ENCODE measurements around the gene VAV3.

VAV3 gene

GRCh38 chr1:107991371-107992066, 26.5 kb upstream of the VAV3 start:
- H3K36me3 ChIP-seq (ENCODE audit: control insufficient read depth, low read length) = no peaks in the 10 kb centered on the region
- H3K9me3 ChIP-seq (ENCODE audit: control insufficient read depth, insufficient read depth, low read length) = no peaks in the 10 kb centered on the region
- no peaks in the 10 kb centered on the region for H3K27me3 ChIP-seq (ENCODE audit: control insufficient read depth, low read length)
- no peak overlapping the region for H3K4me2 ChIP-seq (ENCODE audit: low read length)
- no peaks in the 10 kb centered on the region for H3K79me2 ChIP-seq (ENCODE audit: control insufficient read depth, low read length)
- H3F3A ChIP-seq (ENCODE audit: control insufficient read depth, insufficient read depth) = no peaks in the 10 kb centered on the region
- H4K20me1 ChIP-seq (ENCODE audit: control insufficient read depth, insufficient read depth, low read depth, low read length) = no peaks in the 10 kb centered on the region
- no peak for TF ChIP-seq CTCF (IDR thresholded peaks at IDR 0.05; ENCODE audit: low read depth, low read length, poor library complexity, severe bottlenecking)
- no peak for TF ChIP-seq EZH2phosphoT487 (IDR thresholded peaks at IDR 0.05; ENCODE audit: borderline replicate concordance, low read length)
- H3K4me1 ChIP-seq (ENCODE audit: control insufficient read depth, low read length) = no peaks in the 10 kb centered on the region
- no peaks in the 10 kb centered on the region for H3K9me2 ChIP-seq (replicated peaks; ENCODE audit: control insufficient read depth, low read length)
- H3K4me3 ChIP-seq (ENCODE audit: low read length) = no peak overlapping the region
- H3K27ac ChIP-seq (ENCODE audit: low read depth, low read length) = no peak overlapping the region

GRCh38 chr1:107990606-107991005, 25.6 kb upstream of the VAV3 start:
- no peaks in the 10 kb centered on the region for H3F3A ChIP-seq (ENCODE audit: control insufficient read depth, insufficient read depth)
- no peaks in the 10 kb centered on the region for H4K20me1 ChIP-seq (ENCODE audit: control insufficient read depth, insufficient read depth, low read depth, low read length)
- H3K27me3 ChIP-seq (ENCODE audit: control insufficient read depth, low read length) = no peaks in the 10 kb centered on the region
- H3K27ac ChIP-seq (ENCODE audit: low read depth, low read length) = no peak overlapping the region
- no peak for TF ChIP-seq CTCF (IDR thresholded peaks at IDR 0.05; ENCODE audit: low read depth, low read length, poor library complexity, severe bottlenecking)
- no peak for TF ChIP-seq EZH2phosphoT487 (IDR thresholded peaks at IDR 0.05; ENCODE audit: borderline replicate concordance, low read length)
- no peaks in the 10 kb centered on the region for H3K4me1 ChIP-seq (ENCODE audit: control insufficient read depth, low read length)
- H3K4me3 ChIP-seq (ENCODE audit: low read length) = no peak overlapping the region
- H3K9me3 ChIP-seq (ENCODE audit: control insufficient read depth, insufficient read depth, low read length) = no peaks in the 10 kb centered on the region
- no peak overlapping the region for H3K4me2 ChIP-seq (ENCODE audit: low read length)
- no peaks in the 10 kb centered on the region for H3K79me2 ChIP-seq (ENCODE audit: control insufficient read depth, low read length)
- no peaks in the 10 kb centered on the region for H3K9me2 ChIP-seq (replicated peaks; ENCODE audit: control insufficient read depth, low read length)
- H3K36me3 ChIP-seq (ENCODE audit: control insufficient read depth, low read length) = no peaks in the 10 kb centered on the region

GRCh38 chr1:107981277-107981676, 16.3 kb upstream of the VAV3 start:
- H3K36me3 ChIP-seq (ENCODE audit: control insufficient read depth, low read length) = no peaks in the 10 kb centered on the region
- H3K9me3 ChIP-seq (ENCODE audit: control insufficient read depth, insufficient read depth, low read length) = no peaks in the 10 kb centered on the region
- no peaks in the 10 kb centered on the region for H3F3A ChIP-seq (ENCODE audit: control insufficient read depth, insufficient read depth)
- no peak overlapping the region for H3K27ac ChIP-seq (ENCODE audit: low read depth, low read length)
- H3K79me2 ChIP-seq (ENCODE audit: control insufficient read depth, low read length) = no peaks in the 10 kb centered on the region
- no peak overlapping the region for H3K4me2 ChIP-seq (ENCODE audit: low read length)
- no peaks in the 10 kb centered on the region for H3K27me3 ChIP-seq (ENCODE audit: control insufficient read depth, low read length)
- H3K9me2 ChIP-seq (replicated peaks; ENCODE audit: control insufficient read depth, low read length) = no peaks in the 10 kb centered on the region
- no peak overlapping the region for H3K4me3 ChIP-seq (ENCODE audit: low read length)
- no peaks in the 10 kb centered on the region for H4K20me1 ChIP-seq (ENCODE audit: control insufficient read depth, insufficient read depth, low read depth, low read length)
- TF ChIP-seq CTCF (IDR thresholded peaks at IDR 0.05; ENCODE audit: low read depth, low read length, poor library complexity, severe bottlenecking) (no peak), EZH2phosphoT487 (IDR thresholded peaks at IDR 0.05; ENCODE audit: borderline replicate concordance, low read length) (no peak)
- no peaks in the 10 kb centered on the region for H3K4me1 ChIP-seq (ENCODE audit: control insufficient read depth, low read length)
